DOHH2 (cell line): ENCODE results near the gene GRK1.
"Not testable (repeated sequence)": the region's sequence is repeated elsewhere in the genome, so short reads cannot be mapped to it uniquely, and the experiment has no call there.

ENCODE experiments used
- H3F3A ChIP-seq: fragments of 200-600 bp; sonication (generic), shearing (Covaris generic); 2 replicates; pipeline ENCODE4 v1.6.0; 2016; ENCODE audit warnings: antibody characterized with exemption, mild to moderate bottlenecking; ENCODE audit not compliant: control insufficient read depth, insufficient read depth
- H3K27ac ChIP-seq: fragments of 200-600 bp; sonication (generic); 2 replicates; pipeline ENCODE4 v1.5.1; 2014; ENCODE audit warnings: low read depth, mild to moderate bottlenecking, low read length, moderate library complexity
- H3K27me3 ChIP-seq: fragments of 200-600 bp; sonication (generic); 2 replicates; pipeline ENCODE4 v1.6.1; 2014; ENCODE audit warnings: mild to moderate bottlenecking, low read length, mixed read lengths; ENCODE audit not compliant: control insufficient read depth
- H3K36me3 ChIP-seq: fragments of 200-600 bp; sonication (generic); 2 replicates; pipeline ENCODE4 v1.6.1; 2014; ENCODE audit warnings: mild to moderate bottlenecking, low read length, moderate library complexity, mixed read lengths; ENCODE audit not compliant: control insufficient read depth
- H3K4me1 ChIP-seq: fragments of 200-600 bp; sonication (generic); 2 replicates; pipeline ENCODE4 v1.6.1; 2014; ENCODE audit warnings: mild to moderate bottlenecking, low read length, mixed read lengths; ENCODE audit not compliant: control insufficient read depth
- H3K4me2 ChIP-seq: fragments of 200-600 bp; sonication (generic); 2 replicates; pipeline ENCODE4 v1.6.0; 2014; ENCODE audit warnings: mild to moderate bottlenecking, low read length, moderate library complexity
- H3K4me3 ChIP-seq: fragments of 200-600 bp; sonication (generic); 2 replicates; pipeline ENCODE4 v1.5.1; 2014; ENCODE audit warnings: mild to moderate bottlenecking, low read length, mixed read lengths
- H3K79me2 ChIP-seq: fragments of 200-600 bp; sonication (generic); 2 replicates; pipeline ENCODE4 v1.6.1; 2014; ENCODE audit warnings: mild to moderate bottlenecking, low read length, mixed read lengths; ENCODE audit not compliant: control insufficient read depth
- H3K9me2 ChIP-seq: fragments of 200-600 bp; sonication (generic); replicated peaks from 2 replicates; pipeline ENCODE4 v1.6.1; 2014; ENCODE audit warnings: mild to moderate bottlenecking, low read length, mixed read lengths; ENCODE audit not compliant: control insufficient read depth
- H3K9me3 ChIP-seq: fragments of 200-600 bp; sonication (generic); 2 replicates; pipeline ENCODE4 v1.6.1; 2014; ENCODE audit warnings: antibody characterized with exemption, low read length, mixed read lengths; ENCODE audit not compliant: control insufficient read depth, insufficient read depth
- H4K20me1 ChIP-seq: fragments of 200-600 bp; sonication (generic); 2 replicates; pipeline ENCODE4 v1.6.0; 2014; ENCODE audit warnings: low read depth, mild to moderate bottlenecking, antibody characterized with exemption, low read length, moderate library complexity; ENCODE audit not compliant: control insufficient read depth, insufficient read depth
- EZH2phosphoT487 ChIP-seq: fragments of 200-600 bp; sonication (generic); IDR thresholded peaks from 2 replicates; pipeline ENCODE4 v1.6.1; 2017; ENCODE audit warnings: borderline replicate concordance, mild to moderate bottlenecking, antibody characterized with exemption, low read length, moderate library complexity, mixed read lengths
- TF ChIP-seq, protein P1 (sequence below): fragments of 200-600 bp; sonication (generic); IDR thresholded peaks from one replicate; pipeline ENCODE4 v1.5.1; 2014; ENCODE audit warnings: antibody characterized with exemption, mild to moderate bottlenecking, low read depth, low read length; ENCODE audit not compliant: poor library complexity, severe bottlenecking

GRK1 gene

DNA sequence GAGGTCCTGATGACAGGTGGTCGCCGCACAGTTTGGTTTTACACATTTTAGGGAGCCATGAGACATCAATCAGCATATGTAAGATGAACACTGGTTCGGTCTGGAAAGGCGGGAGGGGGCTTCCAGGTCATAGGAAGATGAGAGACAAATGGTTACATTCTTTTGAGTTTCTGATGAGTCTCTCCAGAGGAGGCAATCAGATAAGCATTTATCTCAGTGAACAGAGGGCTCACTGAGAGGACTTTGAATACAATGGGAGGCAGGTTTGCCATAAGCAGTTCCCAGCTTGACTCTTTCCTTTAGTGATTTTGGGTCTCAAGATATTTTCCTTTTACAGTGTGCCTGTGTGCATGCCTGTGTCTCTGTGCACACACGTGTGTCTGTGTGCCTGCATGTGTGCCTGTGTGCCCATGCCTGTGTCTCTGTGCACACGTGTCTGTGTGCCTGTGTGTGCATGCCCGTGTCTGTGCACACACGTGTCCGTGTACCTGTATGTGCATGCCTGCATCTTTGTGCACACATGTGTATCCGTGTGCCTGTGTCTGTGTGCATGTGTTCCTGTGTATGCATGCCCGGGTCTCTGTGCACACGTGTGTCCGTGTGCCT, 56.5 kb downstream of the GRK1 start:
- TF ChIP-seq, protein P1, sequence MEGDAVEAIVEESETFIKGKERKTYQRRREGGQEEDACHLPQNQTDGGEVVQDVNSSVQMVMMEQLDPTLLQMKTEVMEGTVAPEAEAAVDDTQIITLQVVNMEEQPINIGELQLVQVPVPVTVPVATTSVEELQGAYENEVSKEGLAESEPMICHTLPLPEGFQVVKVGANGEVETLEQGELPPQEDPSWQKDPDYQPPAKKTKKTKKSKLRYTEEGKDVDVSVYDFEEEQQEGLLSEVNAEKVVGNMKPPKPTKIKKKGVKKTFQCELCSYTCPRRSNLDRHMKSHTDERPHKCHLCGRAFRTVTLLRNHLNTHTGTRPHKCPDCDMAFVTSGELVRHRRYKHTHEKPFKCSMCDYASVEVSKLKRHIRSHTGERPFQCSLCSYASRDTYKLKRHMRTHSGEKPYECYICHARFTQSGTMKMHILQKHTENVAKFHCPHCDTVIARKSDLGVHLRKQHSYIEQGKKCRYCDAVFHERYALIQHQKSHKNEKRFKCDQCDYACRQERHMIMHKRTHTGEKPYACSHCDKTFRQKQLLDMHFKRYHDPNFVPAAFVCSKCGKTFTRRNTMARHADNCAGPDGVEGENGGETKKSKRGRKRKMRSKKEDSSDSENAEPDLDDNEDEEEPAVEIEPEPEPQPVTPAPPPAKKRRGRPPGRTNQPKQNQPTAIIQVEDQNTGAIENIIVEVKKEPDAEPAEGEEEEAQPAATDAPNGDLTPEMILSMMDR: no peak
- H3K9me3 ChIP-seq: peaks cover 13% of the 10 kb centered on the region; the same call in 1 of the 2 replicates
- no peaks in the 10 kb centered on the region for H3K9me2 ChIP-seq
- no peaks in the 10 kb centered on the region for H3K4me1 ChIP-seq
- H3K27me3 ChIP-seq: no peaks in the 10 kb centered on the region
- H3F3A ChIP-seq: no peaks in the 10 kb centered on the region
- no peaks in the 10 kb centered on the region for H3K79me2 ChIP-seq
- H4K20me1 ChIP-seq: no peaks in the 10 kb centered on the region
- H3K36me3 ChIP-seq: no peaks in the 10 kb centered on the region
- H3K27ac ChIP-seq: no peak overlapping the region
- no peak overlapping the region for H3K4me3 ChIP-seq
- H3K4me2 ChIP-seq: no peak overlapping the region

DNA sequence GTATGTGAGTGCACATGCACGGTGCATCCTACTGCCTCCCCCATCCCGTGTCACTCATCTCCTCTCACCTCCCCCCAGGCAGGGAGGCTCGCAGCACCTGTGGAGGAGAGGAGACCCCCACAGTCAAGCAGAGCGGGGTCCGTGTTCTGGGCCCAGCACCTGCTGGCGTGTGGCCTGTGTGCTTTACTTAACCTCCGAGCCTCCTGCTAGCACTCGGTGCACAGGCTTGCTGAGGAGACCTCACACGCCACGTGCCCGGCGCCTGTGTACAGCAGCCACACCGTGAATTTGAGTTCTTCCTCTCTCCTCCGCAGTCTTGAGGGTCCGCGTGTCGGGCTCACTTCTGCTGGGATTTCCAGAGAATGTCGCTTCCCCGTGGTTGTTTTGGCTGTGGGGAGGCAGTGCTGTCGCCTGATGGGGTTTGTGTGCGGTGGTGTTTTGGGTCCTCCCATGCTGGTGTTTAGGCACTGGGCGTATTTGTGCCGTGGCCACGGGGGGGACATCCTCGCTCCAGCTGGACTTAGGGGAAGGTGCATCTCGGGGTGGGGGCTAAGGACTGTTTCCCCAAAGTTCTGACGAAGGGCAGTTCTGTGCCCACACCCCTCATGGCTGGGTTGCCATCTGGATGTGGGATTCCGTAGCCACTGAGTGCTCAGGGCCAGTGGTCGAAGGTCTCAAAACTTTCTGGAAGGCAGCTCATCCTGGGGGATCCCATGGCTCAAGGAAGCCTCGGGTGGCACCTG, 57.2 kb downstream of the GRK1 start:
- Histone ChIP-seq H3K9me3 (peaks cover 13% of the 10 kb centered on the region; the same call in 1 of the 2 replicates), H3K4me2 (no peak overlapping the region), H3K9me2 (no peaks in the 10 kb centered on the region), H3K79me2 (no peaks in the 10 kb centered on the region), H3K36me3 (no peaks in the 10 kb centered on the region), H3K4me3 (no peak overlapping the region), H3F3A (no peaks in the 10 kb centered on the region), H3K4me1 (no peaks in the 10 kb centered on the region), H3K27me3 (no peaks in the 10 kb centered on the region), H3K27ac (no peak overlapping the region), H4K20me1 (no peaks in the 10 kb centered on the region)
- no peak for TF ChIP-seq EZH2phosphoT487
- TF ChIP-seq, protein P1: no peak

DNA sequence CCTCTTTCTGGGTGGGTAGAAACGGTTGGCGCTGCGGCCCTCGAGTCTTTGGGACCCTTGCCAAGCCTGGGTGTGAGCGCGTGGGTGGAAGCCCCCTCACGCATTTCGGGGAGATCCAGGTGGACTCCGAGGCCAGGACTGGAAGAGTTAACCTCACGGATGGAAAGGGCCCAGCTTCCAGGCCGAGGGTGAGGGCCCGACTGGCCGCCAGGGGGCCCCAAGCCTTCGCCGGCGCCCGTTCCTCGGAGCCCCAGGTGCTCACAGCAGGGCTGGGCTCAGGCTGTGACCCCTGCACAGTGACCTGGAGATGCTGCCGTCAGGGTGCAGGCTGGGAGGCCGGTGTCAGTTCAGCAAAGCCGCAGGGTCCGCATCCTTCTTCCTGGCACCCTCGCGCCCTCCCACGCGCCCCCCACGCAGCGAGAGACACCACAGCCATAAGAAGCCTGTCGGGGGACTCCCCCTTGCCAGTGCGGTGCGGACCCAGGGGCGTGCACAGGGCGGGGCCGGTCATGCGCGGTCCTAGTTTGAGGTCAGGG, 57.8 kb downstream of the GRK1 start:
- TF ChIP-seq, protein P1: no peak
- TF ChIP-seq EZH2phosphoT487: no peak
- H3K4me3 ChIP-seq: no peak overlapping the region

DNA sequence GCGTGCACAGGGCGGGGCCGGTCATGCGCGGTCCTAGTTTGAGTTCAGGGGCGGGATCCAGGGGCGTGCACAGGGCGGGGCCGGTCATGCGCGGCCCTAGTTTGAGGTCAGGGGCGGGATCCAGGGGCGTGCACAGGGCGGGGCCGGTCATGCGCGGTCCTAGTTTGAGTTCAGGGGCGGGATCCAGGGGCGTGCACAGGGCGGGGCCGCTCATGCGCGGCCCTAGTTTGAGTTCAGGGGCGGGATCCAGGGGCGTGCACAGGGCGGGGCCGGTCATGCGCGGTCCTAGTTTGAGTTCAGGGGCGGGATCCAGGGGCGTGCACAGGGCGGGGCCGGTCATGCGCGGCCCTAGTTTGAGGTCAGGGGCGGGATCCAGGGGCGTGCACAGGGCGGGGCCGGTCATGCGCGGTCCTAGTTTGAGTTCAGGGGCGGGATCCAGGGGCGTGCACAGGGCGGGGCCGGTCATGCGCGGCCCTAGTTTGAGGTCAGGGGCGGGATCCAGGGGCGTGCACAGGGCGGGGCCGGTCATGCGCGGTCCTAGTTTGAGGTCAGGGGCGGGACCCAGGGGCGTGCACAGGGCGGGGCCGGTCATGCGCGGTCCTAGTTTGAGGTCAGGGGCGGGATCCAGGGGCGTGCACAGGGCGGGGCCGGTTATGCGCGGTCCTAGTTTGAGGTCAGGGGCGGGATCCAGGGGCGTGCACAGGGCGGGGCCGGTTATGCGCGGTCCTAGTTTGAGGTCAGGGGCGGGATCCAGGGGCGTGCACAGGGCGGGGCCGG, 58.5 kb downstream of the GRK1 start:
- H3K27me3 ChIP-seq, H4K20me1 ChIP-seq, H3K79me2 ChIP-seq, H3F3A ChIP-seq, H3K4me3 ChIP-seq, H3K4me2 ChIP-seq, H3K9me2 ChIP-seq, H3K27ac ChIP-seq, H3K36me3 ChIP-seq, H3K4me1 ChIP-seq: not testable (repeated sequence)
- H3K9me3 ChIP-seq: peaks cover 13% of the 10 kb centered on the region; the same call in 1 of the 2 replicates

More for the DNA sequence above, 57.8 kb downstream of the GRK1 start:
- H3K27ac ChIP-seq: no peak overlapping the region
- no peak overlapping the region for H3K4me2 ChIP-seq
- H3K27me3 ChIP-seq: no peaks in the 10 kb centered on the region
- no peaks in the 10 kb centered on the region for H3K36me3 ChIP-seq
- H3K79me2 ChIP-seq: no peaks in the 10 kb centered on the region
- no peaks in the 10 kb centered on the region for H3F3A ChIP-seq
- H3K9me2 ChIP-seq: no peaks in the 10 kb centered on the region
- no peaks in the 10 kb centered on the region for H4K20me1 ChIP-seq
- peaks cover 13% of the 10 kb centered on the region; the same call in 1 of the 2 replicates for H3K9me3 ChIP-seq
- no peaks in the 10 kb centered on the region for H3K4me1 ChIP-seq

DNA sequence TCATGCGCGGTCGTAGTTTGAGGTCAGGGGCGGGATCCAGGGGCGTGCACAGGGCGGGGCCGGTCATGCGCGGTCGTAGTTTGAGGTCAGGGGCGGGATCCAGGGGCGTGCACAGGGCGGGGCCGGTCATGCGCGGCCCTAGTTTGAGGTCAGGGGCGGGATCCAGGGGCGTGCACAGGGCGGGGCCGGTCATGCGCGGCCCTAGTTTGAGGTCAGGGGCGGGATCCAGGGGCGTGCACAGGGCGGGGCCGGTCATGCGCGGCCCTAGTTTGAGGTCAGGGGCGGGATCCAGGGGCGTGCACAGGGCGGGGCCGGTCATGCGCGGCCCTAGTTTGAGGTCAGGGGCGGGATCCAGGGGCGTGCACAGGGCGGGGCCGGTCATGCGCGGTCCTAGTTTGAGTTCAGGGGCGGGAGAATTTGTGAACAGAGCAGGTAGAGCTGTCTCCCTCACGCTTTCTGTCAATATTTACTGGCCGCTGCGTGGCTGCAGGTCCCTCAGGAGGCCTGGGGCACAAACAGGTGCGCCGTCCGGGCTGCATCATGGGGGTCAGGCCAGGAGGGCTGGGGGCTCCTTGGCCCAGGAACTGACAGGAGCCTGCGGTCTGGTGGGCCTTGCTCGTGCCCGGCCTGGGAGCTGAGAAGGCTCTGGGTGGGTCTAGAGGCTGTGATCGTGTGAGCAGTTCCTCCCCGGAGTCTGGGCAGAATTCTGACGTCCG, 59.2 kb downstream of the GRK1 start:
- H3K4me1 ChIP-seq, H3K79me2 ChIP-seq, H3F3A ChIP-seq, H3K27ac ChIP-seq, H3K9me2 ChIP-seq, H3K4me3 ChIP-seq, H3K36me3 ChIP-seq, H3K4me2 ChIP-seq, H3K27me3 ChIP-seq, H4K20me1 ChIP-seq: not testable (repeated sequence)
- peaks cover 20% of the 10 kb centered on the region; the same call in 1 of the 2 replicates for H3K9me3 ChIP-seq
